Stimulated activated CD8-positive, alpha-beta memory T cell treated with anti-CD3 and anti-CD28 coated beads, Interleukin-12 subunit alpha, Interleukin-12 subunit beta, amount 100 ng/mL, for 4 hours (primary cell): ENCODE data around the gene UBAP2L.

Experiments
- DNase-seq: peaks from one replicate; pipeline ENCODE4 v3.0.0-alpha.2; 2020; ENCODE audit warnings: low read depth

The UBAP2L gene

GRCh38 chr1:154220071-154220969 is at the start of gene UBAP2L:
Gene UBAP2L (plus strand): TSS chr1:154220955. CDS start chr1:154225124, 4,169 bp downstream.
- peak; percentile 98 for DNase-seq

GRCh38 chr1:154171223-154171583 is 49.6 kb upstream of the UBAP2L start:
- no peak for DNase-seq

GRCh38 chr1:154171880-154172279 is 48.9 kb upstream of the UBAP2L start:
- DNase-seq: no peak

GRCh38 chr1:154174654-154175053 is 46.1 kb upstream of the UBAP2L start:
- DNase-seq: no peak

- no peak for DNase-seq
Observed at GRCh38 chr1:154176337-154176736, 44.4 kb upstream of the UBAP2L start.

GRCh38 chr1:154178013-154178412 is 42.7 kb upstream of the UBAP2L start:
- no peak for DNase-seq

GRCh38 chr1:154178911-154179811 is 41.6 kb upstream of the UBAP2L start:
- no peak for DNase-seq

- no peak for DNase-seq
Observed at GRCh38 chr1:154179946-154180687, 40.6 kb upstream of the UBAP2L start.

GRCh38 chr1:154181944-154182343 is 38.8 kb upstream of the UBAP2L start:
- no peak for DNase-seq

- DNase-seq: peak; percentile 51
Observed at GRCh38 chr1:154182344-154183045, 38.3 kb upstream of the UBAP2L start.

- peak; percentile 87 for DNase-seq
Observed at GRCh38 chr1:154183046-154183915, 37.5 kb upstream of the UBAP2L start.

GRCh38 chr1:154186177-154186576 is 34.6 kb upstream of the UBAP2L start:
- DNase-seq: peak; percentile 30

- DNase-seq: no peak
Observed at GRCh38 chr1:154186852-154187501, 33.8 kb upstream of the UBAP2L start.

- DNase-seq: no peak
Observed at GRCh38 chr1:154190550-154190949, 30.2 kb upstream of the UBAP2L start.

GRCh38 chr1:154191990-154192461 is 28.7 kb upstream of the UBAP2L start, which contains the start of gene TPM3:
Gene TPM3 (minus strand): TSS chr1:154192100. CDS start chr1:154192018, 82 bp downstream.
- DNase-seq: no peak

GRCh38 chr1:154192476-154192875 is 28.3 kb upstream of the UBAP2L start:
- no peak for DNase-seq

- DNase-seq: no peak
Observed at GRCh38 chr1:154193821-154194220, 26.9 kb upstream of the UBAP2L start.

GRCh38 chr1:154198756-154199562 is 21.8 kb upstream of the UBAP2L start:
- DNase-seq: no peak

GRCh38 chr1:154199563-154199879 is 21.2 kb upstream of the UBAP2L start:
- no peak for DNase-seq
